Breast epithelium (tissue), 3 donors: Measurements from ENCODE around the gene ATOSA.

Source experiments
- CTCF ChIP-seq, 3 donors: fragments of 450-650 bp; IDR thresholded peaks; one replicate each; pipeline ENCODE4 v1.5.1; 2016 to 2017; ENCODE audit warnings: antibody characterized with exemption in 3 of 3, mild to moderate bottlenecking in 3 of 3, moderate library complexity in 3 of 3
- POLR2A ChIP-seq: fragments of 450-650 bp; IDR thresholded peaks from one replicate; pipeline ENCODE4 v1.6.1; 2016; ENCODE audit warnings: antibody characterized with exemption, mild to moderate bottlenecking, moderate library complexity
- POLR2AphosphoS5 ChIP-seq, 3 donors: sonication (generic); formaldehyde crosslinking; IDR thresholded peaks; one replicate each; pipeline ENCODE4 v1.6.1; 2017; ENCODE audit warnings: antibody characterized with exemption in 3 of 3

DNA sequence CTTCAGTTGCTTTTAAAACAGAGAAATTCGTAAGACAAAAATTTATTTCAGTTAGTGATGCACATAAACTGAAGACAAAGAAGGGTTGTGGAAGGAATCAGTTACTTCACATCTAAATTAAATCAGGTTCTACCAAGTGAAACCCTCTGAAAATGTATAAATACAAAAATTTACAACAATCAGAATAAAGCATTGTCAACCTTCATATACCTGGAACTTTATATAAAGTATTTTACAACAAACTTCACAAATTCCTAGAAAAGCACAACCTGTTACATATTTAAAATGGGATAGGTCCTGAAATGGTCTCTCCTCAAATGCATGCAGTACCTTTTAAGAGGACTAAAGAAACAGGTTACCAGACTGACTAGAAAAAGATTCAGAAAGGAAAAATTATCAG lies 26.9 kb downstream of the ATOSA start:
- TF ChIP-seq CTCF (IDR thresholded peaks at IDR 0.05) (no peak), POLR2A (no peak), POLR2AphosphoS5 (IDR thresholded peaks at IDR 0.05) (no peak)
